22Rv1 (cell line): ENCODE measurements around the gene BAHCC1.

Experiments
- H3K27ac ChIP-seq: fragments of 450-650 bp; 2 replicates; pipeline ENCODE4 v1.5.1; 2017
- CTCF ChIP-seq: fragments of 450-650 bp; IDR thresholded peaks from 2 replicates; pipeline ENCODE4 v1.5.1; 2017; ENCODE audit warnings: mild to moderate bottlenecking
- ZFX ChIP-seq: fragments of 450-650 bp; IDR thresholded peaks from 2 replicates; pipeline ENCODE4 v1.6.1; 2017; ENCODE audit warnings: antibody characterized with exemption, borderline replicate concordance

BAHCC1 gene

GRCh38 chr17:81385320-81386111, 9.7 kb upstream of the BAHCC1 start:
- TF ChIP-seq CTCF, result no peak
- TF ChIP-seq ZFX, result no peak
- peak overlapping the region; percentile 100 for H3K27ac ChIP-seq

GRCh38 chr17:81386141-81386645, 9.1 kb upstream of the BAHCC1 start:
- H3K27ac ChIP-seq, result peak overlapping the region; percentile 100
- TF ChIP-seq ZFX, result no peak
- TF ChIP-seq CTCF, result no peak

- TF ChIP-seq ZFX (no peak), CTCF (no peak)
- H3K27ac ChIP-seq, result peak overlapping the region; percentile 100
Measured at GRCh38 chr17:81386646-81387099, 8.6 kb upstream of the BAHCC1 start.

- no peak for TF ChIP-seq ZFX
- peak overlapping the region; percentile 100 for H3K27ac ChIP-seq
Measured at GRCh38 chr17:81387100-81388090, 7.9 kb upstream of the BAHCC1 start.

GRCh38 chr17:81388091-81388611, 7.1 kb upstream of the BAHCC1 start:
- TF ChIP-seq ZFX (no peak), CTCF (no peak)
- H3K27ac ChIP-seq, result peak overlapping the region; percentile 100

GRCh38 chr17:81388612-81389367, 6.5 kb upstream of the BAHCC1 start:
- TF ChIP-seq ZFX, result no peak
- no peak for TF ChIP-seq CTCF
- H3K27ac ChIP-seq, result peak overlapping the region; percentile 100

GRCh38 chr17:81389585-81389984, 5.7 kb upstream of the BAHCC1 start:
- TF ChIP-seq ZFX (no peak), CTCF (no peak)
- H3K27ac ChIP-seq, result peak overlapping the region; percentile 100
